Upper lobe of left lung (tissue), 6 donors: Measurements from ENCODE around the gene GABRG3. TPM values are rescaled to one million over a fixed set of nuclear protein-coding genes. Genes with fewer than 3 reads are reported as not detected.

Experiments
- ATAC-seq, 2 donors: fragments of 200-7000 bp; cut with Tn5 transposase; one replicate each; pipeline ENCODE4 v1.9.1; 2022; ENCODE audit warnings: mild to moderate bottlenecking in 2 of 2, moderate library complexity in 2 of 2; ENCODE audit not compliant: low FRiP score in 2 of 2
- DNase-seq, 2 donors: peaks; one replicate each; pipeline ENCODE4 v3.0.0-alpha.2; 2019 to 2020
- H3K27ac ChIP-seq, 4 donors: fragments of 200-600 bp; sonication (generic); one replicate each; pipeline ENCODE4 v1.5.1; 2016 to 2019
- H3K27me3 ChIP-seq, 4 donors: fragments of 200-600 bp; sonication (generic); one replicate each; pipeline ENCODE4 v1.5.1; 2017 to 2019
- H3K36me3 ChIP-seq, 4 donors: fragments of 200-600 bp; sonication (generic); one replicate each; pipeline ENCODE4 v1.5.1; 2016 to 2019
- H3K4me1 ChIP-seq, 4 donors: fragments of 200-600 bp; sonication (generic); one replicate each; pipeline ENCODE4 v1.5.1; 2018 to 2019
- H3K4me3 ChIP-seq, 4 donors: fragments of 200-600 bp; sonication (generic); one replicate each; pipeline ENCODE4 v1.5.1; 2017 to 2019; ENCODE audit warnings: mild to moderate bottlenecking in 2 of 4, moderate library complexity in 1 of 4
- H3K9me3 ChIP-seq, 4 donors: fragments of 200-600 bp; sonication (generic); one replicate each; pipeline ENCODE4 v1.5.1; 2018 to 2019
- CTCF ChIP-seq, 6 experiments: fragments of 450-650 bp in 4 of 6; fragments of 200-600 bp in 2 of 6; sonication (generic) in 2 of 6; IDR thresholded peaks; one replicate each; pipeline ENCODE4 v1.5.1; 2016 to 2019; ENCODE audit warnings: antibody characterized with exemption in 6 of 6
- EP300 ChIP-seq, 4 donors: sonication (generic); formaldehyde crosslinking; IDR thresholded peaks; one replicate each; pipeline ENCODE4 v1.5.1; 2017; ENCODE audit warnings: antibody characterized with exemption in 4 of 4, control low read depth in 2 of 4
- POLR2A ChIP-seq, 4 donors: fragments of 450-650 bp; IDR thresholded peaks; one replicate each; pipeline ENCODE4 v1.5.1; 2016 to 2017; ENCODE audit warnings: antibody characterized with exemption in 4 of 4, mild to moderate bottlenecking in 2 of 4
- POLR2AphosphoS5 ChIP-seq, 2 donors: sonication (generic); formaldehyde crosslinking; IDR thresholded peaks; one replicate each; pipeline ENCODE4 v1.5.1; 2017; ENCODE audit warnings: antibody characterized with exemption in 2 of 2
- WGBS, 2 donors: methylation state at CpG; one replicate each; pipeline ENCODE4 v1.1.5; 2017 to 2018; 5-methylcytosine and 5-hydroxymethylcytosine counted together
- total RNA-seq, 6 donors: library from RNA; depleted of rRNA in 4 of 6; stranded (reverse); fragments of >200 nt in 4 of 6; gene quantifications; one replicate each; pipeline versions ENCODE4 v1.1.0 to v1.2.1, GENCODE V29; 2016 to 2021
- donor health status: DM: no; HTN: no; CAD: no; lungs with moderate emphysema.
- donor health status: DM: no; HTN: yes; CAD: no; lungs with severe emphysema.

Gene GABRG3
- total RNA-seq, 6 donors from 2014 or later, result not detected

DNA sequence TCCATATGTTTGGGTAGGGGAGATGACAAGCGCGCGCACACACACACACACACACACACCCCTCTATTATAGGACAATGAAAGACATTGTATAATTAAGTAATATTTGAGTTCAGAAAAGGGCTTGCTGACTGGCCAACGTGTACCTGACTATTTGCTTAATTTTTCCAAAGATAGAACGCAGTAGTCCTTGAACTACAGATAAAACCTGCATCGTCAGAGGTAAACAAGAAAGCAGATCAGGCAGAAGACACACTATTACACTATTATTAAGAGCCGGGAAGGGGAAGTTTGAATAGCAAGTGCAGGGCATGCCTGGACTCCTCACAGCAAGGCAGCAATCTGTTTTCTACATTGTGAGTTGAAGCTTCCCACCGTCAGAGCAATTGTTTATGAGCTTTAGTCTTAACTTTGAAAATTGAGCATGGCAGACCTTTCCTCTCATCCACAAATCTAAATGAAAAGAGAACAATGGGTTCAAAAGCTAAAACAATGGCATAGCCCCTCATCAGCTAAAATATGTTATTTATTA is 427.7 kb downstream of the GABRG3 start:
- Histone ChIP-seq H3K27ac (no peak overlapping the region), H3K4me3 (no peak overlapping the region), H3K27me3 (no peaks in the 10 kb centered on the region), H3K9me3 (peaks cover 0 to 3% (median 0%) of the 10 kb centered on the region in 4 donors), H3K4me1 (no peaks in the 10 kb centered on the region), H3K36me3 (no peaks in the 10 kb centered on the region)
- WGBS, 2 donors, result 61 to 63% methylated on average over 8 of the region's 8 CpGs
- TF ChIP-seq CTCF (IDR thresholded peaks at IDR 0.05) (no peak), POLR2A (IDR thresholded peaks at IDR 0.05) (no peak), EP300 (IDR thresholded peaks at IDR 0.05) (no peak), POLR2AphosphoS5 (IDR thresholded peaks at IDR 0.05) (no peak)
- ATAC-seq, result no peak
- no peak for DNase-seq

DNA sequence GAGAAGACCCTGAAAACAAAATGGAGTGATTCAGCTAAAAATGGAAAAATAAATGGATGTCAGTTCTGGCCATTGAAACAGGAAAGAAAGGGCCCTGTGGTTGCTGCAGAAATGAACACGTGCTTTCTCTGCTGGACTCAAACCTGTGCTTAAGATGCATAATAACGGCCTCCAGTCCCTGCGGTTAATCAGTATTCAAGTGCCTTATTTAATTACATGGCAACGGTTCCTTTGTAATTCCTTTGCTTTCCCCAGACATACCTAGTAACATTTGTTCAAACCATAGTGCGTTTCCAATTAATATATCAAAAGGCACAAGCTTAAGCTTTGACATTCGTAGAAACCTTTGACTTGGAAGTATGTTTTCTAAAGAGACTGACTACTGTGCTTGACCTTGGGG is 428.3 kb downstream of the GABRG3 start:
- 67 to 69% methylated on average over 6 of the region's 6 CpGs for WGBS, 2 donors
- Histone ChIP-seq H3K27ac (no peak overlapping the region), H3K36me3 (no peaks in the 10 kb centered on the region), H3K4me1 (no peaks in the 10 kb centered on the region), H3K4me3 (no peak overlapping the region), H3K27me3 (no peaks in the 10 kb centered on the region), H3K9me3 (peaks cover 0 to 3% (median 0%) of the 10 kb centered on the region in 4 donors)
- DNase-seq (no peak), ATAC-seq (no peak)
- TF ChIP-seq POLR2A (IDR thresholded peaks at IDR 0.05) (no peak), CTCF (IDR thresholded peaks at IDR 0.05) (no peak), EP300 (IDR thresholded peaks at IDR 0.05) (no peak)

- TF ChIP-seq EP300 (IDR thresholded peaks at IDR 0.05) (no peak), POLR2AphosphoS5 (IDR thresholded peaks at IDR 0.05) (no peak), CTCF (IDR thresholded peaks at IDR 0.05) (no peak), POLR2A (IDR thresholded peaks at IDR 0.05) (no peak)
- no peak overlapping the region for H3K27ac ChIP-seq
- ATAC-seq, result no peak
- H3K4me3 ChIP-seq, result no peak overlapping the region
- no peaks in the 10 kb centered on the region for H3K9me3 ChIP-seq
- no peaks in the 10 kb centered on the region for H3K36me3 ChIP-seq
- DNase-seq, result no peak
- WGBS, 2 donors, result 82 to 87% methylated on average over 5 of the region's 5 CpGs
- H3K27me3 ChIP-seq, result no peaks in the 10 kb centered on the region
- H3K4me1 ChIP-seq, result no peaks in the 10 kb centered on the region
Measured at GRCh38 chr15:27401471-27401870, 430.5 kb downstream of the GABRG3 start.

DNA sequence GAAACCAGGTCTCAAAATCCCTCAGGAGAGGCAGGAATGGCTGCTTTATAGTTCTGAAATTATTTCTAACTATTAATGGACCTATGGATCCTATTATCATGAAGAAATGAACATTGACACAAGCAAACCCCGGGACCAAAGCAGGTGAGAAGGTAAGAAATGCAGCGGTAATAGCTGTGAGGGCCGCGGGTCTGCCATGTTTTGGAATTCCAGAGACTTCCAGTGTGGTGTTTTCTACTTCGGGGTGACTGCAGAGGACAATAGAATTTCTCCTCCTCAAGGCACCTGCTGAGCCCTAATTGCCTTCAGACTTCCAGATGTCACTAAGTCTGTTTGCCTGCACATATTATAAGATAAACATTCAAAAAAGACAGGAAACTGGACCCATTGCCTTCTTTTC is 437.4 kb downstream of the GABRG3 start:
- Histone ChIP-seq H3K27me3 (no peaks in the 10 kb centered on the region), H3K27ac (no peak overlapping the region), H3K36me3 (no peaks in the 10 kb centered on the region), H3K4me3 (no peak overlapping the region), H3K9me3 (no peaks in the 10 kb centered on the region), H3K4me1 (no peaks in the 10 kb centered on the region)
- ATAC-seq, result no peak
- TF ChIP-seq POLR2AphosphoS5 (IDR thresholded peaks at IDR 0.05) (no peak), POLR2A (IDR thresholded peaks at IDR 0.05) (no peak), CTCF (IDR thresholded peaks at IDR 0.05) (no peak), EP300 (IDR thresholded peaks at IDR 0.05) (no peak)
- DNase-seq, result no peak
- 59 to 75% methylated on average over 5 of the region's 5 CpGs for whole genome bisulfite sequencing, 2 donors

DNA sequence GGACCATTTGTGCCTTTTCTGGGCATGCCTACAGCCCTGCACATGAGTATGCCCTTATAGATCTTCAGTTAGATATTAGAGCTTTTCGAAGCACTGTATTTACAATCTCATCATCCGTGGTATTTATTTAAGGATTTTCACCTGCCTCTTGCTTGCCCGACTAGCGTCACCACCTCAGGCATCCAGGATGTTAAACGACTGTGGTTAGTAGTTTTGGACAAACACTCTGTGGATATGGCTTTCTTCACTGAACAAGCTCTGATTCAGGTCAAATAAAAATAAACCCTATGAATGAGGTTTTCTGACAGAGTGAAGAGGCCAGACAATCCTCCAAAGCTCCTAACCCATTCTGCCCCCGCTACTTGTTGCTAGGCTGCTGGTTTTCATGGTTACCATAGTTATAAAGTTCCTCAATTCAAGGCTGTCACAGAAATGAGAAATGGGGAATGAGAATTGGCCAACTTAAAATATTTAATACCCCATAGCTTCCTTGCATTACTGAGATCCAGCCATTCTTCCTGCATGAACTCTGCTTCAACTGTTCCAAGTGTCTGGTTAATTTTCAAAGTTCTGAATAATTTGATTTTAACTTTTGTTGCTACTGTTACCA is 440.1 kb downstream of the GABRG3 start:
- no peak overlapping the region for H3K27ac ChIP-seq
- no peak for ATAC-seq
- DNase-seq, result no peak
- no peak for TF ChIP-seq EP300 (IDR thresholded peaks at IDR 0.05)
- TF ChIP-seq POLR2AphosphoS5 (IDR thresholded peaks at IDR 0.05), result no peak
- no peak for TF ChIP-seq CTCF (IDR thresholded peaks at IDR 0.05)
- TF ChIP-seq POLR2A (IDR thresholded peaks at IDR 0.05), result no peak
- H3K36me3 ChIP-seq, result no peaks in the 10 kb centered on the region
- H3K27me3 ChIP-seq, result no peaks in the 10 kb centered on the region
- WGBS, 2 donors, result 66 to 68% methylated on average over 6 of the region's 6 CpGs
- H3K4me3 ChIP-seq, result no peak overlapping the region
- no peaks in the 10 kb centered on the region for H3K4me1 ChIP-seq
- no peaks in the 10 kb centered on the region for H3K9me3 ChIP-seq
